HepG2 (cell line): ENCODE measurements around the gene PSMC3IP. TPM values are rescaled to one million over a fixed set of nuclear protein-coding genes. Genes with fewer than 3 reads are reported as not detected.
A peak's percentile ranks its signal among the peaks of the same experiment; 100 is the strongest.

Experiments used
- ASH2L ChIP-seq: fragments of 300-600, 200-600 bp; sonication (generic); IDR thresholded peaks from 2 replicates; pipeline ENCODE4 v1.7.0; 2017; ENCODE audit warnings: low read depth, mild to moderate bottlenecking, moderate library complexity, mixed read lengths, low read length; ENCODE audit not compliant: insufficient read length
- ERF ChIP-seq: IDR thresholded peaks from 2 replicates; pipeline ENCODE4 v1.6.1; 2018; ENCODE audit warnings: missing biosample characterization, missing genetic modification reagents
- MAFK ChIP-seq, 2 experiments: IDR thresholded peaks in 1 of 2; conservative IDR thresholded peaks in 1 of 2; 2 replicates each; pipeline ENCODE4 v1.6.1; 2011; ENCODE audit warnings: improper control_type of control experiment in 2 of 2, low read length in 2 of 2
- MEF2D ChIP-seq: sonication (generic); formaldehyde crosslinking; IDR thresholded peaks from 2 replicates; pipeline ENCODE4 v1.5.1; 2020; ENCODE audit warnings: mild to moderate bottlenecking, missing genetic modification reagents
- NR2F6 ChIP-seq, 2 experiments: IDR thresholded peaks; 2 replicates each; pipeline ENCODE4 v1.6.1; 2016; ENCODE audit warnings: antibody characterized with exemption in 1 of 2, mild to moderate bottlenecking in 1 of 2
- PCBP1 ChIP-seq: fragments of 200-400 bp; formaldehyde crosslinking; IDR thresholded peaks from 2 replicates; pipeline ENCODE4 v1.6.1; 2017; ENCODE audit warnings: mild to moderate bottlenecking, low read depth, low read length, borderline replicate concordance
- POLR2G ChIP-seq: fragments of 200-400 bp; formaldehyde crosslinking; IDR thresholded peaks from 2 replicates; pipeline ENCODE4 v1.6.1; 2018; ENCODE audit warnings: mild to moderate bottlenecking, low read depth, low read length, moderate library complexity
- RFXANK ChIP-seq: IDR thresholded peaks from 2 replicates; pipeline ENCODE4 v1.6.1; 2016
- RXRB ChIP-seq: IDR thresholded peaks from 2 replicates; pipeline ENCODE4 v1.6.1; 2016; ENCODE audit warnings: borderline replicate concordance, missing genetic modification reagents, missing compliant biosample characterization
- SALL2 ChIP-seq: sonication (generic); formaldehyde crosslinking; IDR thresholded peaks from 2 replicates; pipeline ENCODE4 v1.8.1; 2023; ENCODE audit warnings: mild to moderate bottlenecking, missing genetic modification reagents, inconsistent platforms
- SETDB1 ChIP-seq: sonication (generic); formaldehyde crosslinking; IDR thresholded peaks from 2 replicates; pipeline ENCODE4 v1.5.1; 2020; ENCODE audit warnings: missing genetic modification reagents, mild to moderate bottlenecking, borderline replicate concordance
- SMAD3 ChIP-seq: sonication (generic); formaldehyde crosslinking; IDR thresholded peaks from 2 replicates; pipeline ENCODE4 v1.4.0; 2020; ENCODE audit warnings: missing genetic modification reagents
- SP5 ChIP-seq: IDR thresholded peaks from 2 replicates; pipeline ENCODE4 v1.6.1; 2016; ENCODE audit warnings: low read depth, borderline replicate concordance
- TEAD3 ChIP-seq: optimal IDR thresholded peaks from 2 replicates; pipeline ENCODE3; 2016; ENCODE audit warnings: borderline replicate concordance
- ZEB1 ChIP-seq: IDR thresholded peaks from 2 replicates; pipeline ENCODE4 v1.6.1; 2012; ENCODE audit warnings: mild to moderate bottlenecking, low read depth, inconsistent platforms; ENCODE audit not compliant: insufficient replicate concordance
- ZFP37 ChIP-seq: sonication (generic); formaldehyde crosslinking; IDR thresholded peaks from 2 replicates; pipeline ENCODE4 v1.4.0; 2020; ENCODE audit warnings: missing genetic modification reagents, borderline replicate concordance
- ZNF12 ChIP-seq: sonication (generic); formaldehyde crosslinking; IDR thresholded peaks from 2 replicates; pipeline ENCODE4 v1.5.0; 2020; ENCODE audit warnings: missing genetic modification reagents
- ZNF282 ChIP-seq: fragments of 450-650 bp; IDR thresholded peaks from 2 replicates; pipeline ENCODE4 v1.6.1; 2018; ENCODE audit not compliant: partially characterized antibody
- ZNF335 ChIP-seq: sonication (generic); formaldehyde crosslinking; IDR thresholded peaks from 2 replicates; pipeline ENCODE4 v1.4.0; 2020; ENCODE audit warnings: missing genetic modification reagents
- ZNF468 ChIP-seq: sonication (generic); formaldehyde crosslinking; IDR thresholded peaks from 2 replicates; pipeline ENCODE4 v1.8.0; 2022; ENCODE audit warnings: mild to moderate bottlenecking, moderate library complexity, missing genetic modification reagents
- ZNF746 ChIP-seq: sonication (generic); formaldehyde crosslinking; IDR thresholded peaks from 2 replicates; pipeline ENCODE4 v1.8.0; 2022; ENCODE audit warnings: mild to moderate bottlenecking, missing genetic modification reagents
- ZNF747 ChIP-seq: sonication (generic); formaldehyde crosslinking; IDR thresholded peaks from 2 replicates; pipeline ENCODE4 v1.8.1; 2023; ENCODE audit warnings: missing genetic modification reagents, mild to moderate bottlenecking, borderline replicate concordance
- ZNF792 ChIP-seq: IDR thresholded peaks from 2 replicates; pipeline ENCODE4 v1.6.1; 2016
- ZSCAN9 ChIP-seq: IDR thresholded peaks from 2 replicates; pipeline ENCODE4 v1.6.1; 2016; ENCODE audit warnings: borderline replicate concordance
- polyA plus RNA-seq, 8 experiments: library from polyadenylated mRNA; depleted of rRNA in 3 of 8; stranded (reverse) in 7 of 8; unstranded in 1 of 8; fragments of >200 nt; fragmentation: Illumina TruSeq in 4 of 8; extraction: Trizol in 4 of 8; gene quantifications; 2 replicates each; pipeline versions ENCODE4 v1.2.1 to v1.2.3, GENCODE V29; 2011 to 2016; ENCODE audit warnings: low read depth in 4 of 8, missing spikeins in 1 of 8, mixed read lengths in 1 of 8; ENCODE audit not compliant: insufficient read depth in 1 of 8
- total RNA-seq, 5 experiments: library from RNA; depleted of rRNA; stranded (reverse); fragments of >200 nt; fragmentation: Illumina TruSeq; extraction: Trizol; gene quantifications; 2 replicates each; pipeline ENCODE4 v1.2.3, GENCODE V29; 2016; ENCODE audit warnings: low read depth in 1 of 5
- TF ChIP-seq, protein P1 (sequence below): IDR thresholded peaks from 2 replicates; pipeline ENCODE4 v1.6.1; 2018; ENCODE audit warnings: missing genetic modification reagents
- TF ChIP-seq, protein P2 (sequence below): sonication (generic); formaldehyde crosslinking; IDR thresholded peaks from 2 replicates; pipeline ENCODE4 v1.8.1; 2023; ENCODE audit warnings: mild to moderate bottlenecking, missing genetic modification reagents, borderline replicate concordance
- TF ChIP-seq, protein P3 (sequence below): sonication (generic); formaldehyde crosslinking; IDR thresholded peaks from 2 replicates; pipeline ENCODE4 v1.8.0; 2022; ENCODE audit warnings: mild to moderate bottlenecking, missing genetic modification reagents; ENCODE audit not compliant: insufficient replicate concordance
- TF ChIP-seq, protein P4 (sequence below): sonication (generic); IDR thresholded peaks from 2 replicates; pipeline ENCODE4 v1.6.1; 2016; ENCODE audit warnings: low read depth, borderline replicate concordance

PSMC3IP gene
- total and polyA plus RNA-seq, 2 of the 13 experiments (the other 11 are each of a cell fraction or from before 2014, with no cell fraction given) = 6.5 to 22.4 TPM

DNA sequence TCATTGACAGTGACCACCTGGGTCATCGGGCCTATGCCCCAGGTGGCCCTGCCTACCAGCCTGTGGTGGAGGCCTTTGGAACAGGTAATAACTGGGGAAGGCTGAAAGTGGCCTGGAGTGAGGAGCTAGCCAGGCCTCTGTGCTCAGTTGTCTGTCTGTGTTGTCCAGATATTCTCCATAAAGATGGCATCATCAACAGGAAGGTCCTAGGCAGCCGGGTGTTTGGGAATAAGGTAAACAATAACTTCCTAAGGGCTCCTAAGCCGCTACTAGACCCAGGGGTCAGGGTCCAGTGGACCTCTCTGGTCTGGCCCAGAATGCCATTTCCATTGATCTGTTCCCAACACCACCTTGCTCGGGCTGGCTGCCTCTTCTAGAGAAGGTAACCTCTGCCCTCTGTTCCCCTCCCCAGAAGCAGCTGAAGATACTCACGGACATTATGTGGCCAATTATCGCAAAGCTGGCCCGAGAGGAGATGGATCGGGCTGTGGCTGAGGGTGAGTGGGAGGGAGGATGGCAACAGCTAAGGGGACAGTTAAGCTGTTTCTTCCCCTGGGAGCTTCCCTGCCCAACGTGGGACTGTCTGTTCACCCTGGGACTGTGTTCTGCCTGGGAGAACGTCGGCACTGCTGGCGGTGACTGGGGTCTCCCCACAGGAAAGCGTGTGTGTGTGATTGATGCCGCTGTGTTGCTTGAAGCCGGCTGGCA, 12.6 kb downstream of the PSMC3IP start (continued):
- TF ChIP-seq POLR2G (peak; percentile 54), SALL2 (CRISPR knock-in tag) (peak; percentile 52; the same call in 1 of the 2 replicates), MEF2D (CRISPR knock-in tag) (peak; percentile 49; the same call in 1 of the 2 replicates), PCBP1 (0 out of 2 replicates have a peak, but pooled peaks have one; percentile 2), ZNF747 (peak; percentile 63; the same call in 1 of the 2 replicates), ZFP37 (CRISPR knock-in tag) (0 out of 2 replicates have a peak, but pooled peaks have one; percentile 7), RXRB (CRISPR knock-in tag) (peak; percentile 85), SMAD3 (CRISPR knock-in tag) (peak; percentile 89), RFXANK (CRISPR knock-in tag) (0 out of 2 replicates have a peak, but pooled peaks have one; percentile 27), ZNF12 (CRISPR knock-in tag) (no peak), NR2F6 (IDR thresholded peaks at IDR 0.05) (peak; percentile 91), NR2F6 (CRISPR knock-in tag; IDR thresholded peaks at IDR 0.05) (peak; percentile 94), ZEB1 (no peak), ZNF792 (CRISPR knock-in tag) (peak; percentile 40; the same call in 1 of the 2 replicates), ZSCAN9 (CRISPR knock-in tag) (0 out of 2 replicates have a peak, but pooled peaks have one; percentile 40), ZNF746 (CRISPR knock-in tag) (peak; percentile 29; the same call in 1 of the 2 replicates), SP5 (peak; percentile 46; the same call in 1 of the 2 replicates), ASH2L (peak; percentile 87), ZNF468 (CRISPR knock-in tag) (no peak), MAFK (conservative IDR thresholded peaks at IDR 0.05 in 1 of 2, IDR thresholded peaks at IDR 0.05 in 1 of 2; ENCODE audit: low read length in 2 of 2) (no peak), TEAD3 (CRISPR knock-in tag) (peak; percentile 65), SETDB1 (CRISPR knock-in tag) (no peak), ZNF282 (no peak), ZNF335 (CRISPR knock-in tag) (0 out of 2 replicates have a peak, but pooled peaks have one; percentile 51), ERF (CRISPR knock-in tag) (peak; percentile 62; the same call in 1 of the 2 replicates)
- TF ChIP-seq, protein P1, sequence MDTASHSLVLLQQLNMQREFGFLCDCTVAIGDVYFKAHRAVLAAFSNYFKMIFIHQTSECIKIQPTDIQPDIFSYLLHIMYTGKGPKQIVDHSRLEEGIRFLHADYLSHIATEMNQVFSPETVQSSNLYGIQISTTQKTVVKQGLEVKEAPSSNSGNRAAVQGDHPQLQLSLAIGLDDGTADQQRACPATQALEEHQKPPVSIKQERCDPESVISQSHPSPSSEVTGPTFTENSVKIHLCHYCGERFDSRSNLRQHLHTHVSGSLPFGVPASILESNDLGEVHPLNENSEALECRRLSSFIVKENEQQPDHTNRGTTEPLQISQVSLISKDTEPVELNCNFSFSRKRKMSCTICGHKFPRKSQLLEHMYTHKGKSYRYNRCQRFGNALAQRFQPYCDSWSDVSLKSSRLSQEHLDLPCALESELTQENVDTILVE (CRISPR knock-in tag) = peak; percentile 73; the same call in 1 of the 2 replicates
- TF ChIP-seq, protein P2, sequence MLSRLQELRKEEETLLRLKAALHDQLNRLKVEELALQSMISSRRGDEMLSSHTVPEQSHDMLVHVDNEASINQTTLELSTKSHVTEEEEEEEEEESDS (CRISPR knock-in tag) = no peak
- TF ChIP-seq, protein P3, sequence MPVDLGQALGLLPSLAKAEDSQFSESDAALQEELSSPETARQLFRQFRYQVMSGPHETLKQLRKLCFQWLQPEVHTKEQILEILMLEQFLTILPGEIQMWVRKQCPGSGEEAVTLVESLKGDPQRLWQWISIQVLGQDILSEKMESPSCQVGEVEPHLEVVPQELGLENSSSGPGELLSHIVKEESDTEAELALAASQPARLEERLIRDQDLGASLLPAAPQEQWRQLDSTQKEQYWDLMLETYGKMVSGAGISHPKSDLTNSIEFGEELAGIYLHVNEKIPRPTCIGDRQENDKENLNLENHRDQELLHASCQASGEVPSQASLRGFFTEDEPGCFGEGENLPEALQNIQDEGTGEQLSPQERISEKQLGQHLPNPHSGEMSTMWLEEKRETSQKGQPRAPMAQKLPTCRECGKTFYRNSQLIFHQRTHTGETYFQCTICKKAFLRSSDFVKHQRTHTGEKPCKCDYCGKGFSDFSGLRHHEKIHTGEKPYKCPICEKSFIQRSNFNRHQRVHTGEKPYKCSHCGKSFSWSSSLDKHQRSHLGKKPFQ (CRISPR knock-in tag) = no peak
- TF ChIP-seq, protein P4, sequence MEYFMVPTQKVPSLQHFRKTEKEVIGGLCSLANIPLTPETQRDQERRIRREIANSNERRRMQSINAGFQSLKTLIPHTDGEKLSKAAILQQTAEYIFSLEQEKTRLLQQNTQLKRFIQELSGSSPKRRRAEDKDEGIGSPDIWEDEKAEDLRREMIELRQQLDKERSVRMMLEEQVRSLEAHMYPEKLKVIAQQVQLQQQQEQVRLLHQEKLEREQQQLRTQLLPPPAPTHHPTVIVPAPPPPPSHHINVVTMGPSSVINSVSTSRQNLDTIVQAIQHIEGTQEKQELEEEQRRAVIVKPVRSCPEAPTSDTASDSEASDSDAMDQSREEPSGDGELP = peak; percentile 7; the same call in 1 of the 2 replicates
